ENCODE data around the gene NT5C.

NT5C gene

DNA sequence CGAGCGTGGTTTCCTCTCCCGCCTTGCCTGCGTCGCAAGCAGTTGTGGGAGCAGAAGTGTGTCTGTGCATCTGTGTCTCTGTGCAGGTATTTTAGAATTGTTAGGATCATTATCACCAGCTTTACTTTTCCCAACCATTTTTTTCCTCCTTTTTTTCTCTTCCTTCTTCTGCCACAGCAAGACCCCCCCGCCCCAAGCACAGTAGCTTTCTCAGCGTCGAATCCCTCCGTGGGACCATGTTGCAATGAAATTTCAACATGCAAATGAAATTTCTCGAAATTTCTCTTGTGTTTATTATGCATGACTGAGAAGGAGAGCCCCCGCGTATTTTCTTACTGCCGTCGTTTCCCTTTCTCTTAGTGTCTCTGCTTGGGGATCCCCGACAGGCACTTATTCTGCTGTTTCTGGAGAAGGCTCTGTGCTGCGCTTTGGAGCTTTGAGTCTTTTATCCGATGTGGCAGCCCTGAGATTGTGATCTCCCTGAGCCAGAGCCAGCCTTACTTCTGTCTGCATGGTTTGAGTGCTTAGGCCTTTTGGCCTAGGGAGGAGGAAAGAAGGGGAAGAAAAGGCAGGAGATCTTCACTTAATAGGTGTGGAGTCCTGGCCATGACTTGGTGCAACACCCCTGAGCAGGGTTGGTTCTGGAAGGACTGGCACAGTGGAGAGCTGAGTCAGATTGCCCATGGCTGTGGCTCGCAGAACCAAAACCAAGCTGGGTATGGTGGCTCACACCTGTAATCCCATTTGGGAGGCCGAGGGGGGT, 16.8 kb downstream of the NT5C start:
- Histone ChIP-seq H3K4me3 (ENCODE audit: low read depth, low read length) (no peak overlapping the region), H3K9me3 (ENCODE audit: severe bottlenecking) (no peaks in the 10 kb centered on the region), H3K27me3 (ENCODE audit: insufficient read depth, low read depth, severe bottlenecking) (no peaks in the 10 kb centered on the region), H3K36me3 (peaks cover 34% of the 10 kb centered on the region), H3K27ac (0 out of 2 replicates have a peak overlapping the region, but pooled peaks have one; percentile 20)
- no peak for DNase-seq
- TF ChIP-seq, protein P1, sequence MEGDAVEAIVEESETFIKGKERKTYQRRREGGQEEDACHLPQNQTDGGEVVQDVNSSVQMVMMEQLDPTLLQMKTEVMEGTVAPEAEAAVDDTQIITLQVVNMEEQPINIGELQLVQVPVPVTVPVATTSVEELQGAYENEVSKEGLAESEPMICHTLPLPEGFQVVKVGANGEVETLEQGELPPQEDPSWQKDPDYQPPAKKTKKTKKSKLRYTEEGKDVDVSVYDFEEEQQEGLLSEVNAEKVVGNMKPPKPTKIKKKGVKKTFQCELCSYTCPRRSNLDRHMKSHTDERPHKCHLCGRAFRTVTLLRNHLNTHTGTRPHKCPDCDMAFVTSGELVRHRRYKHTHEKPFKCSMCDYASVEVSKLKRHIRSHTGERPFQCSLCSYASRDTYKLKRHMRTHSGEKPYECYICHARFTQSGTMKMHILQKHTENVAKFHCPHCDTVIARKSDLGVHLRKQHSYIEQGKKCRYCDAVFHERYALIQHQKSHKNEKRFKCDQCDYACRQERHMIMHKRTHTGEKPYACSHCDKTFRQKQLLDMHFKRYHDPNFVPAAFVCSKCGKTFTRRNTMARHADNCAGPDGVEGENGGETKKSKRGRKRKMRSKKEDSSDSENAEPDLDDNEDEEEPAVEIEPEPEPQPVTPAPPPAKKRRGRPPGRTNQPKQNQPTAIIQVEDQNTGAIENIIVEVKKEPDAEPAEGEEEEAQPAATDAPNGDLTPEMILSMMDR (IDR thresholded peaks at IDR 0.05; ENCODE audit: low read depth, low read length): no peak

DNA sequence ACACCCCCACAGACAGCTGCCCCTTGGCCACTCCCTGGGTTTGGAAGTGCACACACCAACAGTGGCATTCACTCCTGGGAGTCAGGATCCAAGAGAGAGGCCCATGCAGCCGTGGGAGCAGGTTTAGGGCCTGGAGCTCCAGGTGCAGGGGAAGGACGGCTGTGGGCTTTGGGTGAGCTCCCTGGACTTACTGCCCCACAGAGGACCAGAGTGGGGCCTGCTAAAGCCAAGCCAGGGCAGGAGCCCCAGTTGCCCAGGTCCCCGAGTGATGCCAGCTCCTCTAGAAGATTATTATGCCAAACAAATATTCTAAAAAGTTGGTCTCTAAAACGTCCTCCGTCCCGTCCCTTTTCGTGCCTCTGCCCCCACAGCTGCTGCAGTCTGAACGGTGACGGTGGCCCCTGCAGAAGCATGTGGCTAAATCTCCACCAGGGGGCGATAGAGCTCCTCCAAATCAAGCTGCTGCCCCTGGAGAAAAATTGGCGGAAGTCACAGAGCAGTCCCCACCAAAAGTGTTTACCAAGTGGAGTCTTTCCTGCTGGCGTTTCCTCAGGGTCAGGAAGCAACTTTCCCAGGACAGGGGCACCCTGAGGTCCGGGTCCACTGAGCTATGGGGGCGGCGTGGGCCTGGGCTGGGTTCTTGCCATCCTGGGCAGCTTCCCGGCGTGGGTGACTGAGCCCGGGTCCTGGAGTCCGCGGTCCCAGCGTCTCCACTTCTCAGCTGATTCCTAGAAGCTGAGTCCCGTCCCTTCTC, 17.6 kb downstream of the NT5C start:
- no peak overlapping the region for H3K4me3 ChIP-seq (ENCODE audit: low read depth, low read length)

DNA sequence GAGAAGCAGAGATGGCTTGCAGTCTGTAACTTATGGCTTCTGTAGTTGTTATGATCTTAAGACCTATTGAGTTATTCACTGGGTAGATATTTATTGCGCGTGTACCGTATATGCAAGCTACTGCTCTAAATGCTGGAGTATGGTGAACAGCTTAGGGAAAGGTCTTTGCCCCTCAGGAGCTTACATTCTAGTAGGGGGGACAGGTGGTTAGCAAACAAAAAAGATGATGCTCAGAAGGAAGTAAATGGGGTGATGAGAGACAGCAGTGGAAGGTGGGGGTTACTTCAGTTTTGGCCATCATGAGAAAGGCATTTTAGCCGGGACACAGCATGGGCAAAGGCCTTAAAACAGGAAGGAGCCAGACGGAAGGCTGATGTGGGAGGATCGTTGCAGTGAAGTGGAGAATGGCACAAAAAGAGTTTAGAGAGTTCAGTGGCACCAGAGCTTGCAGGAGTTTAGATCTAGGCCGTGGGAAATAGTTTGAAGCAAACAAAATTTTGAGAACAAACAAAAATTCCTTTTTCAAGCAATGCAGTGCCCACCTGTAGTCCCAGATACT, 19.7 kb downstream of the NT5C start:
- H3K27me3 ChIP-seq (ENCODE audit: insufficient read depth, low read depth, severe bottlenecking): no peaks in the 10 kb centered on the region
- H3K9me3 ChIP-seq (ENCODE audit: severe bottlenecking): no peaks in the 10 kb centered on the region
- H3K4me3 ChIP-seq (ENCODE audit: low read depth, low read length): no peak overlapping the region
- TF ChIP-seq, protein P1 (IDR thresholded peaks at IDR 0.05; ENCODE audit: low read depth, low read length): no peak
- no peak for DNase-seq
- no peak overlapping the region for H3K27ac ChIP-seq
- H3K36me3 ChIP-seq: peaks cover 29% of the 10 kb centered on the region

More for the DNA sequence above, 17.6 kb downstream of the NT5C start:
- Histone ChIP-seq H3K36me3 (peaks cover 30% of the 10 kb centered on the region), H3K27ac (0 out of 2 replicates have a peak overlapping the region, but pooled peaks have one; percentile 20), H3K27me3 (ENCODE audit: insufficient read depth, low read depth, severe bottlenecking) (no peaks in the 10 kb centered on the region), H3K9me3 (ENCODE audit: severe bottlenecking) (no peaks in the 10 kb centered on the region)
- peak; percentile 91 for DNase-seq
- TF ChIP-seq, protein P1 (IDR thresholded peaks at IDR 0.05; ENCODE audit: low read depth, low read length): peak; percentile 85

DNA sequence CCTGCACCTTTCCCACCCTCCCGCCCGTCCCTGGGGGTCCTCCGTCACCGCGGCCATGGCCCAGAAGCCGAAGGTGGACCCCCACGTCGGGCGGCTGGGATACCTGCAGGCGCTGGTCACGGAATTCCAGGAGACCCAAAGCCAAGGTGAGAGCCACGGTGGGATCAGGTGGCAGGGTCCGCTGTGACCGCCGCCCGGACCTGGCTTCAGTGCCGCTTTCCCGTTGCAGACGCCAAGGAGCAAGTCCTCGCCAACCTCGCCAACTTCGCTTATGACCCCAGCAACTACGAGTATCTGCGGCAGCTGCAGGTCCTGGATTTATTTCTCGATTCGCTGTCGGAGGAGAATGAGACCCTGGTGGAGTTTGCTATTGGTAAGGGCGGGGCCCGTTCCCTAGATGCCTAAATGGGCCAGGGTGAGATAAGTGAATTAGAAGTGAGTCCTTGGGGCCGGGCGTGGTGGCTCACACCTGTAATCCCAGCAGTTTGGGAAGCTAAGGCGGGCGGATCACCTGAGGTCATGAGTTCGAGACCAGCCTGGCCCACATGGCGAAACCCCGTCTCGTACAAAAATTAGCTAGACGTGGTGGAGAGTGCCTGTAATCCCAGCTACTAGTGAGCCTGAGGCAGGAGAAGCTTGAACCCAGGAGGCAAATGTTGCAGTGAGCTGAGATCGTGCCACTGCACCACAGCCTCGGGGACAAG, 21.2 kb downstream of the NT5C start:
- TF ChIP-seq, protein P1 (IDR thresholded peaks at IDR 0.05; ENCODE audit: low read depth, low read length): no peak
- Histone ChIP-seq H3K9me3 (ENCODE audit: severe bottlenecking) (no peaks in the 10 kb centered on the region), H3K4me3 (ENCODE audit: low read depth, low read length) (peak overlapping the region; percentile 59), H3K27me3 (ENCODE audit: insufficient read depth, low read depth, severe bottlenecking) (no peaks in the 10 kb centered on the region), H3K27ac (peak overlapping the region; percentile 67; the same call in 1 of the 2 replicates), H3K36me3 (peaks cover 16% of the 10 kb centered on the region)
- DNase-seq: no peak

DNA sequence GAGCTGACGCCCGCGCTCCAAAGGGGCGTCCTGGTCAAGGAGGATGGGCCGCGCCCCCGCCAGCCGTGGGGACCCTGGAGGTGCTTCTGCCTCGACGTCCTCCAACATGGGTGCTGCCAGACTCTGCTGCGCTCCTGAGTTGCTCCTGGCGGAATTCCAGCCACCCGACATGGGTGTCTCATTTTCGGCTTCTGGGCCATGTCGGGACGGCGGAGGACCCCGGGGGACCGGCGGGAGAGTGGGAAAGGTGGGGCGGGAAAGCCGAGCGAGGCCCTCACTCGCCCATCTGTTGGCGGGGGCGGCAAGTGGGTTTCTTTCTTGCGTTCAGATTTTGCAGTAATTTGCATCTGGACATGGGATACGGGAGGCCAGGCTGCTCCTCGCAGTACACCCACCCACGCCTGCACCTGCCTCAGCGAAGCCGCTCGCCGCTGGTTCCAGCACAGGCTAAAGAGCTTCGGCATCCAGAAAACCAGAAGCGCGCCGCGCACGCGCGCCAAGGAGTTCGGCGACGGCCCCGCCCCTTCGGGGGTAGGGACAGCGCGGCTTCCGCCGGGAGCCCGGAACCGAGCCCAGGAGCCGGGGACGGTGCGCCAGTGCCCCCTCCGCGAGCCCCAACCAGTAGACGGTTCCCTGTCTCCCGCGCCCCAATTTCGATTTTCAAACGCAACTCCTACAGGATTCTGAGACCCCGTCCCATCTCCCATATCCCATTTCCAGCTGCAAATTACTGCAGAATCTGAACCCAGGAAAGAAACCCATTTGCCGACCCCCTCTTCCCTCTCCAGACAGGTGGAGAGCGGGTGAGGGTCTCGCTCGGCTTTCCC, 21.9 kb downstream of the NT5C start, which contains the start of gene ARMC7:
ARMC7 (plus strand) TSS at position 563 of the 827 bp plus-strand sequence. CDS start 320 bp downstream, outside the sequence.
- Histone ChIP-seq H3K9me3 (ENCODE audit: severe bottlenecking) (no peaks in the 10 kb centered on the region), H3K27me3 (ENCODE audit: insufficient read depth, low read depth, severe bottlenecking) (no peaks in the 10 kb centered on the region), H3K27ac (peak within 1 kb of the TSS; percentile 67), H3K36me3 (peaks cover 8% of the 10 kb centered on the region), H3K4me3 (ENCODE audit: low read depth, low read length) (peak within 1 kb of the TSS; percentile 59)
- DNase-seq: peak; percentile 96
- TF ChIP-seq, protein P1 (IDR thresholded peaks at IDR 0.05; ENCODE audit: low read depth, low read length): no peak
